ENCODE results near the gene RFX1.
A peak's percentile ranks its signal among the peaks of the same experiment; 100 is the strongest.
"Not testable (repeated sequence)": the region's sequence is repeated elsewhere in the genome, so short reads cannot be mapped to it uniquely, and the experiment has no call there.

Gene RFX1

DNA sequence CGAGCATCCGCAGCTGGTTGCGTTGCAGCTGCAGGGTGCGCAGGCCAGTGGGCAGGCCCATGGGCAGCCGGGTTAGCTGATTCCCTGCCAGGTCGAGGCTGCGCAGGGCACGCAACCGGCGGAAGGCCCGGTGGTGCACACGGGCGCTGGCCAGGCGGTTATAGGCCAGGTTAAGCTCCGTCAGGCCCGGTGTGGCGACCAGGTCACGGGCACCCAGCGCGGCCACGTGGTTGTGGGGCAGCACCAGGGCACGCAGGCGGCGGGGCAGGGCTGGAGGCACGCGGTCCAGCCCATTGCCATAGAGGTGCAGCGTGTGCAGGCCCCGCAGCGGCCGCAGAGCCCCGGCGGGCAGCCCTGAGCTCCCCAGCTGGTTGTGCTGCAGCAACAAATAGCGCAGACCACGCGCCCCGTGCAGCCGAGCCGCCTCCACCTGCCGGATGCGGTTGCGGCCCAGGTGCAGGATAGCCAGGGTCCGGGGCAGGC is 73.2 kb downstream of the RFX1 start:
- DNase-seq: no peak

DNA sequence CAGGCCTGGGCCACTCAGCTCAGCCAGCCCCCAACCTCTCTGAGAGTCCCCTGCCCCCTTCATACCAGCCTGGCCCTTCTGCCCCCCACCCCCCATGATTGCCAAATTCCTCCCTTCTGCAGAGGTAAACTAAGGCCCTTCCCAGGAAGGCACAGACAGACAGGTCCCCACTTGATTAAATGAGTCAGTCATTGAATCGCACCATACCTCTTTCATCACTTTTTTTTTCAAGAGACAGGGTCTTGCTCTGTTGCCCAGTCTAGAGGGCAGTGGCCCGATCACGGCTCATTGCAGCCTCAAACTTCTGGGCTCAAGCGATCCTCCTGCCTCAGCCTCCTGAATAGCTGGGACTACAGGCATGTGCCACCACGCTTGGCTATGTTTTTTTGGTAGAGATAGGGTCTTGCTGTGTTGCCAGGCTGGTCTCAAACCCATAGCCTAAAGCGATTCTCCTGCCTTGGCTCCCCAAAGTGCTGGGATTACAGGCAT is 73.9 kb downstream of the RFX1 start:
- DNase-seq: no peak

DNA sequence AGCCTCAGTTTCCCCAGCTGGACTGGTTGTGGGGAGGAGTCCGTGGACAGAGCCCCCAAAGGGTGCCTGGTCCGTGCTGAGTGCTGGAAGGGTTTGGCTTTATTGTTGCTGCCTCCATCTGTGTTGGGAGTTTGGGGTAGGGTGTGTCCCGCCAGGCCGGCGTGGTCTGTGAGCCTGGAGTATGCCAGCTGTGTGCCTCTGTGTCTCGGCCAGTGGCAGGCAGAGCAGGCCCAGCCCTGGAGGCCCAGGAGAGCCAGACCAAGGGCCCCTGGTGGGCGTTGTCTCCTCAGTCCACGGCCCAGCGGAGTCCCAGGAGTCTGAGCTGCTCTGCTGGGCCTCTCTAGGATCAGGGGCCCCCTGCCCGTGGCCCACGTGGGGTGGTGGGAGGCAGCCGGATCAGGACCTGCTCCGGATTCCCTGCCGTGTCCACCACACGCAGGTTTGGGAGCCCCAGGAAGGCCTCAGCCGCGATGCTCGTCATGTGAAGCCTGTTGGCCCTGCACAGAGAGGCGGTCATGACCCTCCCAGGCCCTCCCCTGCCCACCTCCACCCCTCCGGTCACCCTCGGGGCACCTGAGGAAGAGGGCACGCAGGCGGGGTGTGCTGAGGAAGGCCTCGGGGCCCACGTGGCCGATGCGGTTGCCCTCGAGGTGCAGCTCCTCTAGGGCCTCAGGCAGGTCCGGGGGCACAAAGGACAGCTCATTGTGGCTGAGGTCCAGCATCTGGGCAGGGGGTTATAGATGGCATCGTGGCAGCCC is 74.5 kb downstream of the RFX1 start:
- DNase-seq: no peak

DNA sequence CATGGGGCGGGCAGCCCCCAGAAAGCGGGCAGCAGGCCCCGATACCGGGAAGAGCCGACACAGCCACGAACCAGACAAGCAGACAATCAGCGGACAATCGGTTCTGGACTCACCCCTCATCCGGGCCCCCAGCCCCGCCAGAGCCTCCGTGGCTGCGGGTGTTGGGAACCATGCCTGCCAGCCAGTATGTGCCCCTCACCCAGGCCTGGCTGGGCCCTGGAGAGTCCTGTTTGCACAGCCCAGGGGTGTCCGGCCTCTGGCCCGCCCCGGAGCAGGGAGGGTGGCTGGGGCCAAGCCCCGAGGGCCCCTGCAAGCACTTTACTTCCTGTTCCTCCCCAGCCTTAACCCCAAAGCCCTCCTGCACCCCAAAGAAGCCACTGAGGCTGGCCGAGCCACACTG is 75.7 kb downstream of the RFX1 start:
- no peak for DNase-seq

DNA sequence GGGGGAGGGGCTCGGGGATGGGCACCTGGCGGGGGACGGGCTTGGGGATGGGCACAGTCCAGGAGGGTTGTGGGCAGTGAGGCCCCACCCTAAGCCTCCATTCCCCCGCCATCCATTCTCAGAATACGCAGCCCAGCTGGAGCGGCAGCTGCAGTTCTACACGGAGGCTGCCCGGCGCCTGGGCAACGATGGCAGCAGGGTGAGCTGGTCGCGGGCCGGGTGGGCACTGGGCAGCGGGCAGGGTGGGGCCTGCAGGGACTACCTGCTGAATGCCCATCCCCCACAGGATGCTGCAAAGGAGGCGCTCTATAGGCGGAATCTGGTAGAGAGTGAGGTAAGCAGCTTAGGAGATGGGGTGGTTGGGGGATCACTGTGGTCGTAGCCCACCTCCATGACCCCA is 76.2 kb downstream of the RFX1 start:
- no peak for DNase-seq

DNA sequence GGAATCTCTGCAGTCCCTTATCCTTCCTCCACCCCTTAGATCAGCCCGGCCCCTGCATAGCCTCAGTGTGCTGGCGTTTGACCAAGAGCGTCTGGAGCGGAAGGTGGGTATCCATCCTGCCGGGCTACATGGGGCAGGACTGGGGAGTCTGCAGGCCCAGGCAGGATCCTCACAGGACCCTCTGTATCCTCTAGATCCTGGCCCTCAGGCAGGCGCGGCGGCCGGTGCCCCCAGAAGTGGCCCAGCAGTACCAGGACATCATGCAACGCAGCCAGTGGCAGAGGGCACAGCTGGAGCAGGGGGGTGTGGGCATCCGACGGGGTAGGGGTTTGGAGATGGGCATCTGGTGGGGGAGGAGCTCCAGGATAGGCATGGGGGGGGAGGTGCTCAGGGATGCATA is 76.8 kb downstream of the RFX1 start:
- DNase-seq: peak in 1 of 2 experiments; percentile 37

DNA sequence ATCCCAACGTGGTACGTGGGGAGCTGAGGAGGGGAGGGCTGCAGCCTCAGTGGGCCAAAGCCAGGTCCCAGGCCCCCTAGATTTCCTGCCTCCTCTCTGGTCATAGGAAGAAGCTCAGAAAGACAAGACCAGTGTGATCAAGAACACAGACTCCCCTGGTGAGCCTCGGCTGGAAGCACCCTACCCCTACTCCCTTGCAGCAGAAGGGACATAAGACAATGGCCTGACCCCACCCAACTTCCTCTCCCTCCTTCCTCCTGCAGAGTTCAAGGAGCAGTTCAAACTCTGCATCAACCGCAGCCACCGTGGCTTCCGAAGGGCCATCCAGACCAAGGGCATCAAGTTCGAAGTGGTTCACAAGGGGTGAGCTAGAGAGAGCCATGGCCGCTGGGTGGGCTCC is 79.4 kb downstream of the RFX1 start:
- DNase-seq: no peak

DNA sequence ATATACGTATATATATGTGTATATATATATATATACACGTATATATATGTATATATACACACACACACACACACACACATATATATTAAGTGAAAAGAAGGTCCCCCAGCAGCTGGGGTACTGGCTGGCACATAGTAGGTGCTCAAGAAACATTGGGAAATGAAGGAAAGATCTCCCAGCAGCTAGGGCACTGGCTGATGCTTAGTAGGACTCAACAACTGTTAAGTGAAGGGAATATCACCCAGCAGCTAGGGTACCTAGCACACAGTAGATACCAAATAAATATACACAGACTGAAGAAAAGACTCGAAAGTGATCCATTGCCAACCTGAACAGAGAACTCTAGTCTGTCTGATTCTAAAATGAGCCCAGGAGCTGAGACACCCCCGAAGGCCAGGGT is 80.1 kb downstream of the RFX1 start:
- no peak for DNase-seq

DNA sequence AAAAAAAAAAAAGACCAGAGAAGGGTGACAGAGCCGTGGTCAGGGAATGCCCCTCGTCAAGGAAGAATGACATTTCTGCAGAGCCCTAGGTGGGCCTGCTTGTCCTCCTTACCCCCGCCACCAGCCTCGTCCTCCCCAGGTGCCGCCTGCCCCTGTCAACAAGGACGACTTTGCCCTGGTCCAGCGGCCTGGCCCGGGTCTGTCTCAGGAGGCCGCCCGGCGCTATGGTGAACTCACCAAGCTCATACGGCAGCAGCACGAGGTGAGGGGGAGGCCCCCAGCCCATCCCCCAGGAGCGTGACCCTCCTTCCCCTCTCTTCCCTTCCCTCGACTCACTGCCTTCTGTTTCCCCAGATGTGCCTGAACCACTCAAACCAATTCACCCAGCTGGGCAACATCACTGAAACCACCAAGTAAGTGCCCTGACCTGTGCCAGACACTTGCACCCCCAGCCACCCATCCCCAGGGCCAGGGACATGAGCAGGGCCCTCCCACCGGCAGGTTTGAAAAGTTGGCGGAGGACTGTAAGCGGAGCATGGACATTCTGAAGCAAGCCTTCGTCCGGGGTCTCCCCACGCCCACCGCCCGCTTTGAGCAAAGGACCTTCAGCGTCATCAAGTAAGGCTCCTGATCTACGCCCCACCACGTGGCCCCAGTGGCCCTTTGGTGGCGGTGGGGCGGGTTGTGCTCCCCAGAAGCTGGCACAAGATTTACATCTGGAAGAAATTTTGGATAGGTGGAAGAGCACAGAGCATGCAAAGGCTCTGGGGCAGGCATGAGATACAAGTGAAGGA is 82.7 kb downstream of the RFX1 start:
- DNase-seq: no peak

DNA sequence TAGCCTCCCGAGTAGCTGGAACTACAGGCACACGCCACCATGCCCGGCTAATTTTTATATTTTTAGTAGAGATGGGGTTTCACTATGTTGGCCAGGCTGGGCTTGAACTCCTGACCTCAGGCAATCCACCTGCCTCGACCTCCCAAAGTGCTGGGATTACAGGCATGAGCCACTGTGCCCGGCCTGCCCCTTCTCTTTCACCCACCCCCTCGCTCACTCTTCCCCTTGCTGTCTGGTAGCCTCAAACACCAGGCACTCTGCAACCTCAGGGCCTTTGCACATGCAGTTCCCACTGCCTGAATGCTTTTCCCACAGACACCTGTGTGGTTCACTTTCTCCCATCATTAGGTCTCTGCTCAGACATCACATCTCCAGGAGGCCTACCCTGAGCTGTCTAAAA is 84.0 kb downstream of the RFX1 start:
- not testable (repeated sequence) for DNase-seq

DNA sequence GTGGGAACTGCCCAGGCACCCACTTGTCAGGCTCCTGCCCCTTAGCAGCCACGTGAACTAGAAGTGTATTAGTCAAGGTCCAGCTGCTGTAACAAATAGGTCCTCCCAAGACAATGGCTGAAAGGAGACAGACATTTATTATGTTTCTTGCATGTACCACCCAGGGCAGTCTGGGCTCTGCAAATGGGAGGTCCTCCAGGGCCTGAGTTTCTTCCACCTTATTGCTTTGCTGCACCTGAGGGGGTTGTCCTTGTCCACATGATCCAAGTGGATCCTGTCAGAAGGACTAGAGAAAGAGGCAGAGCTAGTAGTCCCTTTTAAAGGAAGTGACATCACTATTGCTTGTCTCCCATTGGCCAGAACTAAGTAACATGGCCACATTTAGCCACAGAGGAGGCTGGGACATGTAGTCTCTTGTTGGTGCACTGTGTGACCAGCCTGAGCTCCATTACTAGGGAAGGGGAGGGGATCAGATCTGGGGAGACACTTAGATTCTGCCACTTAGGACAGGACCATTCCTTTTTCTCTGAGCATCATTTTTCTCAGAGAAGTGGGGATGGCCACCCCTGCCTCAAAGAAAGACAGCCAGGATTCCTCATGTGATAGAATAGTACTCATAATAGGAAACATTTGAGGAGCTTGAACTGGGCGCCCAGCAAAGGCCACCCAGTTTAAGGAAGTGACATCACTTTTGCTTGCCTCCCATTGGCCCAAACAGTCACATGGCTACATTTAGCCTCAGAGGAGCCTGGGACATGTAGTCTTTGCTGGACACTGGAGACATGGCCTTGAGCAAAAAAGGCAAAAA is 85.0 kb downstream of the RFX1 start:
- peak; percentile 64 to 73 for DNase-seq

DNA sequence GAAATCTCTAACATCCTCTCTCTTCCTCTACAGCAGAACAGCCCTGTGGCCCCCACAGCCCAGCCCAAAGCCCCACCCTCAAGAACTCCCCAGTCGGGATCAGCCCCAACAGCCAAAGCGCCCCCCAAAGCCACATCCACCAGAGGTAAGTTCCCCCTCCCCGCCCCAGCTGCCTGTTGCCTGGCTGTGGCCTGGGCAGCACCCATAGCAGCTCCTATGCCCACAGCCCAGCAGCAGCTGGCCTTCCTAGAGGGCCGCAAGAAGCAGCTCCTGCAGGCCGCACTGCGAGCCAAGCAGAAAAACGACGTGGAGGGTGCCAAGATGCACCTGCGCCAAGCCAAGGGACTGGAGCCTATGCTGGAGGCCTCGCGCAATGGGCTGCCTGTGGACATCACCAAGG is 85.6 kb downstream of the RFX1 start:
- no peak for DNase-seq

DNA sequence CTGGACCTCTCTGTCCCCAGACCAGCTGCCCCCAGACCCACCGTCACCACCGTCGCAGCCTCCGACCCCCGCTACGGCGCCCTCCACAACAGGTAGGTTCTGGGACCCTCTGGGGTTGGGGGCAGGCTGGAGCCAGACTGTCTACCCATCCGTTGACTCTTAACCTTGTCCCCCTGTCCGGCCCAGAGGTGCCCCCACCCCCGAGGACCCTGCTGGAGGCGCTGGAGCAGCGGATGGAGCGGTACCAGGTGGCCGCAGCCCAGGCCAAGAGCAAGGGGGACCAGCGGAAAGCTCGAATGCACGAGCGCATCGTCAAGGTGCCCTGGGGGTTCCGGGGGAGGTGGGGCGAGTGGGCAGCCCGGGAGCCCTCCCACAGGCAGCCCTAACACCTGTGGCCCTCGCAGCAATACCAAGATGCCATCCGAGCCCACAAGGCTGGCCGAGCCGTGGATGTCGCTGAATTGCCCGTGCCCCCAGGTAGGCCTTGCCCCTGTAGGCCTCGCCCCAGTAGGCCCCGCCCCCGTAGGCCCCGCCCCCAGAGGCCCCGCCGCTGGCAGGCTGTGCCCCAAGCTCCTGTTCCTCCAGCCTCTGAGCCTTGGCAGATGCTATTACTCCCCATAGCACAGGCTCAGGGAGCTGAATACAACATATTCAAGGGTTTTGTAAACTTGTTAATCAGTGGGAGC is 87.3 kb downstream of the RFX1 start:
- DNase-seq: no peak

DNA sequence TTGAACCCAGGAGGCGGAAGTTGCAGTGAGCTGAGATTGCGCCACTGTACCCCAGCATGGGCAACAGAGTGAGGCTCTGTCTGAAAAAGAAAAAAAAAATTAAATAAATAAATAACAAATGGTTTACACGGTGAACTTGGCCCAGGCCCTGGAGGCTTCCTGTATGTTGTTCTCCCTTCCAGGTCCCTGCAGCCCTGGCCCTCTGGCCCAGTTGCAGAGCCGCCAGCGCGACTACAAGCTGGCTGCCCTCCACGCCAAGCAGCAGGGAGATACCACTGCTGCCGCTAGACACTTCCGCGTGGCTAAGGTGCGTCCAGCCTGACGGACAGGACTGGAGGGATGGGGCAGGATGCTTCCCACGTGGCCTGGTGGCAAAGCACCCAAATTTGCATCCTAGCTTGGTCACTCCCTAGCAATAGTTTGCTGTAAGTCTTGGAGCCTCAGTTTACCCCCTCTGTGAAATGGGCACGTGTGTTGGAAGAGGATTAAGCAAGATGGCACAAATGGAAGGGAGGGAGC is 88.2 kb downstream of the RFX1 start:
- DNase-seq: no peak

DNA sequence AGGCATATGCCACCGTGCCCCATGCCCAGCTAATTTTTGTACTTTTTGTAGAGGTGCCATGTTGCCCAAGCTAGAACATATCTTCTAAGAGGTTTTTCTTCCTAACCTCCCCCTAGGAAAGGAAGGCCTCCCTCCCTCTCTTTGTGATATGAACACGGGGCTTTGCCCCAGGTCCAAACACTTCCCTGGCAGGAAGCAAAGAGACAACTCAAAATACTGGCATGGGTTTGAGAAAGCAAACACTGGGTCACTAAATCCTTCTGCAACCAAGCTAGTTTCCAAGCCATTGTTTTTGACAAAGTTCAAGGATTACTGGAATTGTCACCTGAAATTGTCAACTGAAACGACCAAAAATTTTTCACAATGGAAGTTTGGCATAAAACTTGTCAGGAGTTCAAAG is 91.3 kb downstream of the RFX1 start:
- no peak for DNase-seq

DNA sequence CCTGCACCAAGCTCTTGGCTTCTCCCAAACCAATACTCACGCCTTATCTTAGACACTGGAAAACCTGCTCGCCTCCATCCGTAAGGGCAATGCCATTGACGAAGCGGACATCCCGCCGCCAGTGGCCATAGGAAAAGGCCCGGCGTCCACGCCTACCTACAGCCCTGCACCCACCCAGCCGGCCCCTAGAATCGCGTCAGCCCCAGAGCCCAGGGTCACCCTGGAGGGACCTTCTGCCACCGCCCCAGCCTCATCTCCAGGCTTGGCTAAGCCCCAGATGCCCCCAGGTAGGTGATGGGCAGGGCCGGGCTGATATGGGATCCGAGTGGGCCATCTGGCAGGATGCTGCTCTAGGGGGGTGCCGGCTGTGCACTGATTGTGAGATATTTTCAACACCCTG is 92.8 kb downstream of the RFX1 start:
- no peak for DNase-seq

All from NCI-H524 (cell line).